KMS-11 (cell line): Measurements from ENCODE around the gene HADHB.

Source experiments
- H2AFZ ChIP-seq: fragments of 200-600 bp; sonication (generic); 2 replicates; pipeline ENCODE4 v1.6.1; 2016; ENCODE audit warnings: antibody characterized with exemption, mixed run types, low read depth
- H3K27ac ChIP-seq: fragments of 200-600 bp; sonication (generic); 2 replicates; pipeline ENCODE4 v1.6.1; 2016; ENCODE audit warnings: mild to moderate bottlenecking, mixed run types
- H3K27me3 ChIP-seq: fragments of 200-600 bp; sonication (generic); 2 replicates; pipeline ENCODE4 v1.6.1; 2017; ENCODE audit warnings: mild to moderate bottlenecking, low read depth, mixed run types, moderate library complexity; ENCODE audit not compliant: insufficient read depth
- H3K36me3 ChIP-seq: fragments of 200-600 bp; sonication (generic); 2 replicates; pipeline ENCODE4 v1.6.1; 2017; ENCODE audit warnings: mild to moderate bottlenecking, mixed run types; ENCODE audit not compliant: insufficient read depth
- H3K4me1 ChIP-seq: fragments of 200-600 bp; sonication (generic); 2 replicates; pipeline ENCODE4 v1.6.1; 2016; ENCODE audit warnings: mild to moderate bottlenecking, low read depth, mixed run types; ENCODE audit not compliant: poor library complexity, severe bottlenecking
- H3K4me2 ChIP-seq: fragments of 200-600 bp; sonication (generic); 2 replicates; pipeline ENCODE4 v1.7.0; 2016; ENCODE audit warnings: mild to moderate bottlenecking, mixed run types
- H3K4me3 ChIP-seq: fragments of 200-600 bp; sonication (generic); IDR thresholded peaks from 2 replicates; pipeline ENCODE4 v1.6.1; 2017; ENCODE audit warnings: low read depth, low read length, mixed read lengths; ENCODE audit not compliant: insufficient read depth
- H3K79me2 ChIP-seq: fragments of 200-600 bp; sonication (generic); 2 replicates; pipeline ENCODE4 v1.6.1; 2016; ENCODE audit warnings: low read depth, mixed run types; ENCODE audit not compliant: insufficient read depth
- H3K9ac ChIP-seq: fragments of 200-600 bp; sonication (generic); 2 replicates; pipeline ENCODE4 v1.6.1; 2016; ENCODE audit warnings: mild to moderate bottlenecking, mixed run types
- H4K20me1 ChIP-seq: fragments of 200-600 bp; sonication (generic); 2 replicates; pipeline ENCODE4 v1.6.1; 2016; ENCODE audit warnings: mild to moderate bottlenecking, mixed run types; ENCODE audit not compliant: insufficient read depth
- CTCF ChIP-seq: fragments of 200-600 bp; sonication (generic); conservative IDR thresholded peaks from 2 replicates; pipeline ENCODE4 v1.6.1; 2017; ENCODE audit warnings: low read depth, mild to moderate bottlenecking, antibody characterized with exemption, low read length, moderate library complexity, mixed read lengths

The HADHB gene

DNA sequence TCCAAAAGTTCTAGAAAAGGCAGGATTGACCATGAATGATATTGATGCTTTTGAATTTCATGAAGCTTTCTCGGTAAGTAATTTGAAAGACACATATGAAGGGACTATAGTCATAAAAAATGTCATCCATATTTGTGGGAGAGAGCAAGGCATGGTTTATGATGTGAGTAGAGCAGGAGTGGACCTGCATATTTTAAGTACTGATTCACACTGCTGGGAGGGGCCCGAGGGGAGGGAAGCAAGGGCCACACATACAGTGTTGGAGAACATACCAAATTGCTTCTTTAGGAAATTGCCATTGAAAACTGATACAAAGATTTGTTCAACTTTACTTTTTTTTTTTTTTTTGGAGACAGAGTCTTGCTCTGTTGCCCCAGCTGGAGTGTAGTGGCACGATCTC, 39.4 kb downstream of the HADHB start:
- Histone ChIP-seq H3K4me2 (no peak overlapping the region), H3K36me3 (peaks cover 4% of the 10 kb centered on the region; the same call in 1 of the 2 replicates)

DNA sequence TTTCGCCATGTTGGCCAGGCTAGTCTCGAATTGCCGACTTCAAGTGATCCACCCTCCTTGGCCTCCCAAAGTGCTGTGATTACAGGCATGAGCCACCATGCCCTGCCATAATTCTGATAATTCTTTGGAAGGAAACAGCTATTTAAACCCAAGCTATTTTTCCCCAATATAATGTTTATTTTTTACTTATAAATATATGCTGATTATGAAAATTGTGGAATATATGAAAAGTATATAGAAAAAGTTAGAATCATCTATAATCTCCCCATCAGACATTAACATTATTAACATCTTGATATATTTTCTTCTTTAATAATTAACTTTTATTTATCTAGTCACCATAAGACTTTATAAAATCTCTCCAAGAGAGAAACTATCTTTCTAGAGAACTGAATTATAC, 41.2 kb downstream of the HADHB start:
- no peak overlapping the region for H3K4me2 ChIP-seq
- H3K4me1 ChIP-seq: no peaks in the 10 kb centered on the region
- H2AFZ ChIP-seq: no peak overlapping the region
- TF ChIP-seq CTCF: no peak
- H3K27me3 ChIP-seq: no peaks in the 10 kb centered on the region
- no peak overlapping the region for H3K4me3 ChIP-seq
- H3K9ac ChIP-seq: no peak overlapping the region
- H3K36me3 ChIP-seq: no peaks in the 10 kb centered on the region
- no peaks in the 10 kb centered on the region for H3K79me2 ChIP-seq
- H3K27ac ChIP-seq: no peak overlapping the region
- H4K20me1 ChIP-seq: no peaks in the 10 kb centered on the region

More for the DNA sequence above, 39.4 kb downstream of the HADHB start:
- H3K79me2 ChIP-seq: no peaks in the 10 kb centered on the region
- no peaks in the 10 kb centered on the region for H3K4me1 ChIP-seq
- no peaks in the 10 kb centered on the region for H3K27me3 ChIP-seq
- no peak overlapping the region for H3K27ac ChIP-seq
- no peak overlapping the region for H2AFZ ChIP-seq
- H3K4me3 ChIP-seq: no peak overlapping the region
- TF ChIP-seq CTCF: no peak
- H4K20me1 ChIP-seq: no peaks in the 10 kb centered on the region
- no peak overlapping the region for H3K9ac ChIP-seq

DNA sequence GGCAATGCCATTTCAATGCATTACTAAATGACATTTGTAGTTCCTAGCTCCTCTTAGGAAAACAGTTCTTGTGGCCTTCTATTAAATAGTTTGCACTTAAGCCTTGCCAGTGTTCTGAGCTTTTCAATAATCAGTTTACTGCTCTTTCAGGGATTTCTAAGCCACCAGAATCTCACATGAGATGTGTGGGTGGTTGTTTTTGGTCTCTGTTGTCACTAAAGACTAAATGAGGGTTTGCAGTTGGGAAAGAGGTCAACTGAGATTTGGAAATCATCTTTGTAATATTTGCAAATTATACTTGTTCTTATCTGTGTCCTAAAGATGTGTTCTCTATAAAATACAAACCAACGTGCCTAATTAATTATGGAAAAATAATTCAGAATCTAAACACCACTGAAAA, 45.3 kb downstream of the HADHB start:
- H3K9ac ChIP-seq: no peak overlapping the region
- H3K4me1 ChIP-seq: no peaks in the 10 kb centered on the region
- H3K36me3 ChIP-seq: no peaks in the 10 kb centered on the region
- no peaks in the 10 kb centered on the region for H4K20me1 ChIP-seq
- H3K27me3 ChIP-seq: no peaks in the 10 kb centered on the region
- no peak overlapping the region for H2AFZ ChIP-seq
- no peak overlapping the region for H3K4me2 ChIP-seq
- no peak overlapping the region for H3K4me3 ChIP-seq
- no peak overlapping the region for H3K27ac ChIP-seq
- no peaks in the 10 kb centered on the region for H3K79me2 ChIP-seq
- TF ChIP-seq CTCF: no peak

DNA sequence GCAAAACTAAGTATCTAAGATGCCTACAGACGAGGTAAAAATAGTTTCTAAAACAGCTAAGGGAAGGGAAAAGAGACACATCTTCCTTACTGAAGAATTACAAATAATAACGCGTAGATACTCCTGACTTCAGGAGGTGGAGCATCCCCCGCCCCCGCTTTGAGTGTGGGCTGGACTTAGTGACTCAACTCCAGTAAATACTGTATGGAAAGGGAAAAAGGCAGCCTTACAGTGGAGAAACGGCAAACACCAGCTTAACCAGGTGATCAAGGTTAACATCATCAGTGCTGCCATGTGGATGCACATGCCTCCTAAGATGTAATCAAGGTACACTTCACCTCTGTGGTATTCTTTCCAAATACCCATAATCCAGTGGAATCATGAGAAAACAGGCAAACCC, 47.9 kb downstream of the HADHB start:
- no peaks in the 10 kb centered on the region for H3K79me2 ChIP-seq
- H3K27ac ChIP-seq: no peak overlapping the region
- no peak overlapping the region for H3K9ac ChIP-seq
- no peak overlapping the region for H3K4me2 ChIP-seq
- no peak overlapping the region for H3K4me3 ChIP-seq
- no peaks in the 10 kb centered on the region for H3K36me3 ChIP-seq
- no peak overlapping the region for H2AFZ ChIP-seq
- H3K4me1 ChIP-seq: no peaks in the 10 kb centered on the region
- H4K20me1 ChIP-seq: no peaks in the 10 kb centered on the region
- TF ChIP-seq CTCF: no peak
- no peaks in the 10 kb centered on the region for H3K27me3 ChIP-seq
